Endothelial cell of umbilical vein (primary cell): ENCODE measurements around the gene C3orf49. TPM values are rescaled to one million over a fixed set of nuclear protein-coding genes. Genes with fewer than 3 reads are reported as not detected.

ENCODE experiments used
- BruUV-seq: library from RNA; stranded (reverse); fragments of 400-500 nt; replicated peaks from 2 replicates; lab custom pipeline; 2021; lab: Mats Ljungman, UMichigan
- CTCF ChIA-PET: fragments of 300-600, 350-600 bp; sonication (Branson Sonifier 250); formaldehyde crosslinking; loops from one replicate; lab custom pipeline; 2021; ENCODE audit warnings: antibody characterized with exemption, inconsistent platforms; lab: Charles Lee
- POLR2A ChIA-PET: fragments of 300-600, 350-600 bp; sonication (Branson Sonifier 250); formaldehyde crosslinking; loops from one replicate; lab custom pipeline; 2021; ENCODE audit warnings: antibody characterized with exemption, inconsistent platforms; lab: Charles Lee
- DNase-seq: peaks from one replicate; pipeline ENCODE4 v3.0.0-alpha.2; 2011; ENCODE audit warnings: low read depth, low spot score
- FAIRE-seq: peaks from 2 replicates; lab custom pipeline; 2011; peaks lifted over from hg19 to GRCh38; lab: Jason Lieb, UNC
- H2AFZ ChIP-seq: 2 replicates; pipeline ENCODE4 v1.6.0; 2012; ENCODE audit warnings: low read depth, low read length, control low read depth, inconsistent platforms
- H3K27ac ChIP-seq: 2 replicates; pipeline ENCODE4 v1.5.1; 2011; ENCODE audit warnings: low read depth, mild to moderate bottlenecking, control low read depth, low read length, moderate library complexity; ENCODE audit not compliant: insufficient read depth
- H3K27me3 ChIP-seq, 2 experiments: 2 replicates each; pipeline versions ENCODE4 v1.6.0 to v1.6.1; 2011; ENCODE audit warnings: low read length in 2 of 2, mixed read lengths in 1 of 2; ENCODE audit not compliant: control insufficient read depth in 2 of 2, insufficient read depth in 2 of 2
- H3K36me3 ChIP-seq, 2 experiments: 2 replicates in 1 of 2; 3 replicates in 1 of 2; pipeline ENCODE4 v1.5.1; 2011; ENCODE audit warnings: low read length in 2 of 2, mild to moderate bottlenecking in 1 of 2, moderate library complexity in 1 of 2; ENCODE audit not compliant: control insufficient read depth in 2 of 2, insufficient read depth in 2 of 2; ENCODE audit errors: extremely low read depth in 1 of 2
- H3K4me1 ChIP-seq: 3 replicates; pipeline ENCODE4 v1.5.1; 2011; ENCODE audit warnings: mild to moderate bottlenecking, low read length; ENCODE audit not compliant: control insufficient read depth, insufficient read depth; ENCODE audit errors: extremely low read depth
- H3K4me2 ChIP-seq: 2 replicates; pipeline ENCODE4 v1.6.1; 2011; ENCODE audit warnings: low read length, control low read depth, mixed read lengths; ENCODE audit not compliant: insufficient read depth
- H3K4me3 ChIP-seq, 3 experiments: fragments of 200-600 bp in 1 of 3; sonication (generic), shearing (Covaris generic) in 1 of 3; replicated peaks in 1 of 3; 2 replicates each; pipeline ENCODE4 v1.5.1; 2011 to 2016; ENCODE audit warnings: control low read depth in 3 of 3, low read length in 3 of 3, mild to moderate bottlenecking in 2 of 3, inconsistent platforms in 1 of 3, low read depth in 1 of 3, moderate library complexity in 1 of 3; ENCODE audit not compliant: insufficient read depth in 1 of 3
- H3K79me2 ChIP-seq: 2 replicates; pipeline ENCODE4 v1.6.0; 2012; ENCODE audit warnings: low read length, inconsistent platforms; ENCODE audit not compliant: control insufficient read depth, insufficient read depth
- H3K9ac ChIP-seq: replicated peaks from 2 replicates; pipeline ENCODE3; 2011; ENCODE audit warnings: low read length, control low read depth; ENCODE audit not compliant: insufficient read depth; ENCODE audit errors: extremely low read depth
- H3K9me1 ChIP-seq: replicated peaks from 3 replicates; pipeline ENCODE4 v1.6.0; 2011; ENCODE audit warnings: mild to moderate bottlenecking, low read length; ENCODE audit not compliant: control insufficient read depth, insufficient read depth; ENCODE audit errors: extremely low read depth
- H3K9me3 ChIP-seq: replicated peaks from 2 replicates; pipeline ENCODE4 v1.5.1; 2012; ENCODE audit warnings: low read length, inconsistent platforms; ENCODE audit not compliant: control insufficient read depth, insufficient read depth
- H4K20me1 ChIP-seq: replicated peaks from 2 replicates; pipeline ENCODE3; 2011; ENCODE audit warnings: mild to moderate bottlenecking, low read length; ENCODE audit not compliant: control insufficient read depth, insufficient read depth; ENCODE audit errors: extremely low read depth
- FOS ChIP-seq: IDR thresholded peaks from 2 replicates; pipeline ENCODE4 v1.6.1; 2011; ENCODE audit warnings: mild to moderate bottlenecking, low read length, moderate library complexity, borderline replicate concordance; ENCODE audit not compliant: insufficient read depth
- GATA2 ChIP-seq: IDR thresholded peaks from 2 replicates; pipeline ENCODE4 v1.7.0; 2011; ENCODE audit warnings: low read depth, mild to moderate bottlenecking, moderate library complexity, mixed read lengths, low read length; ENCODE audit not compliant: insufficient read length, insufficient read depth
- JUN ChIP-seq: IDR thresholded peaks from 2 replicates; pipeline ENCODE4 v1.6.1; 2011; ENCODE audit warnings: borderline replicate concordance, low read depth; ENCODE audit not compliant: insufficient read length, insufficient read depth
- MYC ChIP-seq: IDR thresholded peaks from one replicate; pipeline ENCODE4 v1.6.1; 2011; ENCODE audit warnings: mild to moderate bottlenecking, low read depth, low read length
- POLR2AphosphoS5 ChIP-seq: IDR thresholded peaks from 2 replicates; pipeline ENCODE4 v1.6.1; 2012; ENCODE audit warnings: low read depth, mild to moderate bottlenecking, control low read depth, low read length, moderate library complexity; ENCODE audit not compliant: insufficient read depth
- dilution Hi-C: fragments of 300-500 bp; cut with MboI; formaldehyde crosslinking; loops from one replicate; pipeline ENCODE4 v1.15.0; 2019; ENCODE audit warnings: low sequenced_read_pairs; ENCODE audit not compliant: extremely low pct_ligation_motif_present
- intact Hi-C: fragments of 100-400 bp; cut with micrococcal nuclease; formaldehyde crosslinking; loops from one replicate; pipeline ENCODE4 v1.10.0; 2022
- polyA plus RNA-seq, 4 experiments: library from polyadenylated mRNA; depleted of rRNA in 3 of 4; stranded (reverse) in 3 of 4; unstranded in 1 of 4; fragments of >200 nt; gene quantifications; 2 replicates each; pipeline versions ENCODE4 v1.2.1 to v1.2.3, GENCODE V29; 2011 to 2012; ENCODE audit warnings: missing spikeins in 1 of 4
- total RNA-seq: library from RNA; stranded (reverse); gene quantifications from 2 replicates; pipeline ENCODE4 v1.2.3, GENCODE V29; 2021
- TF ChIP-seq, protein P1 (sequence below), 2 donors: IDR thresholded peaks; 1 replicate in 1 of 2; 2 replicates in 1 of 2; pipeline ENCODE4 v1.5.1; 2011; ENCODE audit warnings: low read length in 2 of 2, mild to moderate bottlenecking in 2 of 2, moderate library complexity in 2 of 2, control low read depth in 1 of 2, inconsistent platforms in 1 of 2, low read depth in 1 of 2; ENCODE audit not compliant: insufficient read depth in 1 of 2; ENCODE audit errors: extremely low read depth in 1 of 2
- TF ChIP-seq, protein P2 (sequence below): IDR thresholded peaks from 2 replicates; pipeline ENCODE4 v1.6.1; 2011; ENCODE audit not compliant: insufficient read depth, insufficient read length

Gene C3orf49
- total and polyA plus RNA-seq, 2 donors (not counting 3 experiments of a cell fraction or from before 2014, with no cell fraction given), result not detected

DNA sequence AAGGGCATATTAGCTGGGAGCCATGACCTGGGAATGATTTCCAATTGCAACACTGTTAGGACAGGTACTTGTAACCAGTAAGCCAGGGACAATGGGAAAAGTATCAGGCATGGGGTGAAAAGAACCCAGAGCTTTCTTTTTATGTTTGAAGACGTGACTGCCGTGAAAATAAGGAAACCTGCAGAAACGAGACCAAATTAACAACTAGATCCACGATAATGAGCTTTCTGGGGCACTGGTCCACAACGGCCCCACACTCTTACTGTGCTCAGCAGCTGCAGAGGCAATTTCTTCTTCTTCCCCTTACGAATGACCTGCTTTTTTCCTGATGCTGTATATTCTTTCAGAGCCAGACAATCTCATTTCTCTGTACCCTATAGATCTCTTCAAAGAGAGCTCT lies 11.4 kb downstream of the C3orf49 start:
- FAIRE-seq, result no peak
- BruUV-seq, result no TSS peak
- no peaks in the 10 kb centered on the region for H3K9me3 ChIP-seq
- no peaks in the 10 kb centered on the region for H3K79me2 ChIP-seq
- H4K20me1 ChIP-seq, result no peaks in the 10 kb centered on the region
- H2AFZ ChIP-seq, result no peak overlapping the region
- H3K4me2 ChIP-seq, result no peak overlapping the region
- no peak for DNase-seq
- H3K4me3 ChIP-seq, result no peak overlapping the region
- H3K9ac ChIP-seq, result no peak overlapping the region
- H3K27ac ChIP-seq, result no peak overlapping the region
- CTCF ChIA-PET, result no interaction called here
- TF ChIP-seq, protein P1, sequence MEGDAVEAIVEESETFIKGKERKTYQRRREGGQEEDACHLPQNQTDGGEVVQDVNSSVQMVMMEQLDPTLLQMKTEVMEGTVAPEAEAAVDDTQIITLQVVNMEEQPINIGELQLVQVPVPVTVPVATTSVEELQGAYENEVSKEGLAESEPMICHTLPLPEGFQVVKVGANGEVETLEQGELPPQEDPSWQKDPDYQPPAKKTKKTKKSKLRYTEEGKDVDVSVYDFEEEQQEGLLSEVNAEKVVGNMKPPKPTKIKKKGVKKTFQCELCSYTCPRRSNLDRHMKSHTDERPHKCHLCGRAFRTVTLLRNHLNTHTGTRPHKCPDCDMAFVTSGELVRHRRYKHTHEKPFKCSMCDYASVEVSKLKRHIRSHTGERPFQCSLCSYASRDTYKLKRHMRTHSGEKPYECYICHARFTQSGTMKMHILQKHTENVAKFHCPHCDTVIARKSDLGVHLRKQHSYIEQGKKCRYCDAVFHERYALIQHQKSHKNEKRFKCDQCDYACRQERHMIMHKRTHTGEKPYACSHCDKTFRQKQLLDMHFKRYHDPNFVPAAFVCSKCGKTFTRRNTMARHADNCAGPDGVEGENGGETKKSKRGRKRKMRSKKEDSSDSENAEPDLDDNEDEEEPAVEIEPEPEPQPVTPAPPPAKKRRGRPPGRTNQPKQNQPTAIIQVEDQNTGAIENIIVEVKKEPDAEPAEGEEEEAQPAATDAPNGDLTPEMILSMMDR (IDR thresholded peaks at IDR 0.05; ENCODE audit: extremely low read depth in 1 of 2, insufficient read depth in 1 of 2, low read depth in 1 of 2, low read length in 2 of 2), result no peak
- TF ChIP-seq, protein P2, sequence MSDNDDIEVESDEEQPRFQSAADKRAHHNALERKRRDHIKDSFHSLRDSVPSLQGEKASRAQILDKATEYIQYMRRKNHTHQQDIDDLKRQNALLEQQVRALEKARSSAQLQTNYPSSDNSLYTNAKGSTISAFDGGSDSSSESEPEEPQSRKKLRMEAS, result no peak
- TF ChIP-seq MYC (no peak), JUN (no peak), FOS (no peak), POLR2AphosphoS5 (no peak), GATA2 (no peak)
- H3K9me1 ChIP-seq, result no peaks in the 10 kb centered on the region
- no peaks in the 10 kb centered on the region for H3K4me1 ChIP-seq
- peaks cover 0 to 6% of the 10 kb centered on the region in 2 experiments for H3K36me3 ChIP-seq
- POLR2A ChIA-PET, result no interaction called here
- intact Hi-C loops (no loop called here), dilution Hi-C loops (no loop called here)
- H3K27me3 ChIP-seq, result no peaks in the 10 kb centered on the region
